ENCODE results near the gene PDE1C.

Gene PDE1C

DNA sequence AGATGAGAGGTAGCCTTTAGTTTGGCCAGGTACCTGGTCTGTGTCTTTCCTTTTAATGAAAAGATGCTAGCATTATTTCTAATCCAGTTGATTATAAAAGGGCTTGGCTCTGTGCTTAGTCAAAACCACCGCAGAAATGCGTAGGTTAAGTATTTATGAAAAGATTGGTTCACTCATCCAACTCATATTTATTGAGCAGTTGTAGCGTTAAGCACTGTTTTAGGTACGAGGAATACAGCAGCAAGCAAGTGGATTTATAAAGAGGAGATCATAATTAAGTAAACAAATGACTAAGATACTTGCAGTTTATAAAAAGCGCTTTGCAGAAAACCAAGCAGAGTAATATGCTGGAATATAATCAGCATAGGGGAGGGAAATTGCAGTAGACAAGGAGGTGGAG lies 253.4 kb downstream of the PDE1C start:
- H3K27ac ChIP-seq: no peak overlapping the region
- DNase-seq (ENCODE audit: low spot score): no peak
- TF ChIP-seq, protein P1, sequence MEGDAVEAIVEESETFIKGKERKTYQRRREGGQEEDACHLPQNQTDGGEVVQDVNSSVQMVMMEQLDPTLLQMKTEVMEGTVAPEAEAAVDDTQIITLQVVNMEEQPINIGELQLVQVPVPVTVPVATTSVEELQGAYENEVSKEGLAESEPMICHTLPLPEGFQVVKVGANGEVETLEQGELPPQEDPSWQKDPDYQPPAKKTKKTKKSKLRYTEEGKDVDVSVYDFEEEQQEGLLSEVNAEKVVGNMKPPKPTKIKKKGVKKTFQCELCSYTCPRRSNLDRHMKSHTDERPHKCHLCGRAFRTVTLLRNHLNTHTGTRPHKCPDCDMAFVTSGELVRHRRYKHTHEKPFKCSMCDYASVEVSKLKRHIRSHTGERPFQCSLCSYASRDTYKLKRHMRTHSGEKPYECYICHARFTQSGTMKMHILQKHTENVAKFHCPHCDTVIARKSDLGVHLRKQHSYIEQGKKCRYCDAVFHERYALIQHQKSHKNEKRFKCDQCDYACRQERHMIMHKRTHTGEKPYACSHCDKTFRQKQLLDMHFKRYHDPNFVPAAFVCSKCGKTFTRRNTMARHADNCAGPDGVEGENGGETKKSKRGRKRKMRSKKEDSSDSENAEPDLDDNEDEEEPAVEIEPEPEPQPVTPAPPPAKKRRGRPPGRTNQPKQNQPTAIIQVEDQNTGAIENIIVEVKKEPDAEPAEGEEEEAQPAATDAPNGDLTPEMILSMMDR (IDR thresholded peaks at IDR 0.05): no peak
- no peak overlapping the region for H3K4me3 ChIP-seq

DNA sequence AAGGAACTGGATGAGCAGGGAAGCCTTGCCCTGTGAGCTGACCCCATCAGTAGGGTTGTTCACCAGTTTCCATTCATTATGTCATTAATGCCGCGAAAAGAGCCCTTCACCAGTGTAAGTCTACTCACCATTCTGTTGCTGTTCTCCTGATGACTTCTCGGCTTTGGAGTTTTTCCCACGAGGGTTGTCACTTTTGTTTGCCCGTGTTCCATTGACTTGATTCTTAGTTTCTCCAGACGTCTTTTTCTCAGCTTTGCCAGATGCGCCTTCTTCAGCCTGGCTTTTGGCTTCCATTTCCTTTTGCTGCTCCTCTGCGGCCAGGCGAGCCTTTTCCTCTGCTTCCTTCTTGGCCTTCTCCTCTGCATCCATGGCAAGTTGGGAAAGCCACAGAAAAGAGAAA lies 254.4 kb downstream of the PDE1C start:
- DNase-seq (ENCODE audit: low spot score): no peak
- TF ChIP-seq, protein P1 (IDR thresholded peaks at IDR 0.05): no peak
- no peak overlapping the region for H3K4me3 ChIP-seq
- H3K27ac ChIP-seq: no peak overlapping the region

- H3K4me3 ChIP-seq: no peak overlapping the region
- no peak for DNase-seq (ENCODE audit: low spot score)
- TF ChIP-seq, protein P1 (IDR thresholded peaks at IDR 0.05): no peak
- no peak overlapping the region for H3K27ac ChIP-seq
Observed at GRCh38 chr7:31814187-31814586, 256.0 kb downstream of the PDE1C start.

GRCh38 chr7:31811650-31812461 lies 258.4 kb downstream of the PDE1C start:
- TF ChIP-seq, protein P1 (IDR thresholded peaks at IDR 0.05): no peak
- no peak for DNase-seq (ENCODE audit: low spot score)
- peak overlapping the region in 1 of 2 donors; percentile 51 for H3K27ac ChIP-seq
- no peak overlapping the region for H3K4me3 ChIP-seq

DNA sequence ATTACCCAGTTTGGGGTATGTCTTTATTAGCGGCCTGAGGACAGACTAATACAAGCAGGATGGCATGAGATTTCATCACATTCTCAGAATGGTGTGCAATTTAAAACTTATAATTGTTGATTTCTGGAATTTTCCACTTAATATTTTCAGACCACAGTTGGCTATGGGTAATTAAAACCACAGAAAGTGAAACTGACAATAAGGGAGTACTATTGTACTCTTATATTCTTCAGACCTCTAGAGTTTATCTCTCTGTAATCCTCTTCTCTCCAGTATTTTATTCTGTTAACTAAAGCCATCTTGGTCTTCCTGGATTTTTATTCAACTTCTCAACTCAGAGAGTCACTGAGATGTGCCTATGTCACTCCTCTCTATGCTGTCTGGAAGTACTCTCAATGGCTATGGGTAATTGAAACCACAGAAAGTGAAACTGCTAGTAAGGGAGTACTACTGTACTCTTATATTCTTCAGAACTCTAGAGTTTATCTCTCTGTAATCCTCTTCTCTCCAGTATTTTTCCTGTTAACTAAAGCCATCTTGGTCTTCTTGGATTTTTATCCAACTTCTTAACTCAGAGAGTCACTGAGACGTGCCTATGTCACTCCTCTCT lies 264.9 kb downstream of the PDE1C start:
- DNase-seq (ENCODE audit: low spot score): no peak
- Histone ChIP-seq H3K4me3 (no peak overlapping the region), H3K27ac (no peak overlapping the region)
- TF ChIP-seq, protein P1 (IDR thresholded peaks at IDR 0.05): no peak

DNA sequence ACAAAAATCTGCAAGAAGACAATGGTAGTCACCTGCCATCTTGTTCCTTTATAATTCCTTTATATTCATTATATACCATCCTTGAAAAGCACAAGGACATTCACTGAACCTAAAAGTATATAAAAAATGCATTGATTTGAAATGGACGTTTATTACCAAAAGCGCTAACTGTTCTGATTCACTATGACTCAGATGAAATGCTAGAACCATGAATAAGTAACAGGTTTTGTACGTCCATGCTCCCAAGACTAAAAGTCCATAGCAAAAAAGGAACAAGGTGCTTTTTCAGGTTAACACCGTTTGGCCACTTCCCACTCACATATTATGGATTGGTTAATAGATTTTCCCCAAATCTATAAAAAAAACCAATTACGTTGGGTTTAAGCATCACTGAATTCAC lies 273.8 kb downstream of the PDE1C start:
- DNase-seq (ENCODE audit: low spot score): no peak
- H3K4me3 ChIP-seq: no peak overlapping the region
- no peak overlapping the region for H3K27ac ChIP-seq
- TF ChIP-seq, protein P1 (IDR thresholded peaks at IDR 0.05): no peak

DNA sequence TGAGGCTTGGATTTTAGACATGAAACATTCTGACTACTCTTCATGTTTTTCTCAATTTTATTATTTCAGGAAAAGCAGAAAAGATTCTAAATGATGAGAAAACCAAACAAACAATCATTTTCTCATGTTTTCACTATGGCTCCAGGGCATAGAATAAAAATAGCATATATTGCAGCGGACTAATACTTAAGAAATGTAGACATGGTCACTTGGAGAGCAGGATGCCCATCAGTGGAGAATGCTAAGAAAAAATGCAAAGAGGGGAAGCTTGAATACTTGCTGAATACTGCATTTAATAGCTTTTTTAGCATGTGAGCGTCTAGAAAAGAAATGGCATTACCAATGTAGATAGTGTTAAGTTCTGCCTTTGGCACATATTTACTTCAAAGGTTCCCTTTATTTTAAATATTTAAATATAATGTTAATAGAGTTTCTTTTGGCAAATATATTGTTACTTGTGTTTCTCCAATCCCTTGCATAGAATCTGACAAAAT lies 275.3 kb downstream of the PDE1C start:
- TF ChIP-seq, protein P1 (IDR thresholded peaks at IDR 0.05): no peak
- Histone ChIP-seq H3K4me3 (no peak overlapping the region), H3K27ac (no peak overlapping the region)
- DNase-seq (ENCODE audit: low spot score): no peak
